Measurements from ENCODE around the gene CFAP20DC. TPM values are rescaled to one million over a fixed set of nuclear protein-coding genes. Genes with fewer than 3 reads are reported as not detected.

The CFAP20DC gene
- total RNA-seq, 4 donors from 2014 or later = not detected

GRCh38 chr3:58728723-58729122 is 321.1 kb downstream of the CFAP20DC start:
- H3K27me3 ChIP-seq = no peaks in the 10 kb centered on the region
- TF ChIP-seq POLR2A (IDR thresholded peaks at IDR 0.05) = no peak
- TF ChIP-seq CTCF (IDR thresholded peaks at IDR 0.05 in 4 of 5, conservative IDR thresholded peaks at IDR 0.05 in 1 of 5) = no peak
- DNase-seq (no peak), ATAC-seq (no peak)
- in situ Hi-C loops (cut with MboI; ENCODE audit: low sequenced_read_pairs in 4 of 4) = no loop called here
- H3K27ac ChIP-seq = no peak overlapping the region
- no peaks in the 10 kb centered on the region for H3K36me3 ChIP-seq
- H3K9me3 ChIP-seq = no peaks in the 10 kb centered on the region
- H3K4me3 ChIP-seq = no peak overlapping the region
- H3K4me1 ChIP-seq = no peaks in the 10 kb centered on the region
- intact Hi-C loops (cut with DNase I; ENCODE audit: low total_unique reads) = no loop called here

GRCh38 chr3:58725326-58725853 is 324.4 kb downstream of the CFAP20DC start:
- TF ChIP-seq CTCF (IDR thresholded peaks at IDR 0.05 in 4 of 5, conservative IDR thresholded peaks at IDR 0.05 in 1 of 5) = no peak
- no peak for TF ChIP-seq POLR2A (IDR thresholded peaks at IDR 0.05)
- H3K4me1 ChIP-seq = no peaks in the 10 kb centered on the region
- no peaks in the 10 kb centered on the region for H3K27me3 ChIP-seq
- H3K36me3 ChIP-seq = no peaks in the 10 kb centered on the region
- in situ Hi-C loops (cut with MboI; ENCODE audit: low sequenced_read_pairs in 4 of 4) = no loop called here
- ATAC-seq (no peak), DNase-seq (no peak)
- no peak overlapping the region for H3K4me3 ChIP-seq
- intact Hi-C loops (cut with DNase I; ENCODE audit: low total_unique reads) = no loop called here
- no peak overlapping the region for H3K27ac ChIP-seq
- H3K9me3 ChIP-seq = no peaks in the 10 kb centered on the region

DNA sequence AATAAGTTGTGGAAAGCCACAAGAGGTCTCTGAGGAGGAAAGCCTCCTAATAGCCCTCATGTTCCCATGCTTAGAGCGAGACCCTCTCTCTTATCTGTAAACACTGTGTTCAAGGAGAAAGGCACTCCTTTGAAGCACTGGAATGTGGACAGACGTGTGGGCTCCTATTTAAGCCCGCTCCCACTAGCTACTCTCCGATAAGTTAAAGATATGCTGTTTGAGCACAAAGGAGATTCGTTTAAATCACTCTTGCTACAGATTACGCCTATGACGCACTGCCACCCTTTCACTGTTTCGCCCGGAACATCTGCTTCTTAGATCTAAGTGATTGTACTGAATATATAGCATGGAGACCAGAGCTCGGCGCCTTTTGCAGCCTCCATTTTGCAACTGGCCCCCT is 325.5 kb downstream of the CFAP20DC start:
- H3K36me3 ChIP-seq = no peaks in the 10 kb centered on the region
- H3K27ac ChIP-seq = no peak overlapping the region
- intact Hi-C loops (cut with DNase I; ENCODE audit: low total_unique reads) = no loop called here
- no peaks in the 10 kb centered on the region for H3K27me3 ChIP-seq
- in situ Hi-C loops (cut with MboI; ENCODE audit: low sequenced_read_pairs in 4 of 4) = no loop called here
- ATAC-seq (no peak), DNase-seq (no peak)
- no peaks in the 10 kb centered on the region for H3K9me3 ChIP-seq
- TF ChIP-seq CTCF (IDR thresholded peaks at IDR 0.05 in 4 of 5, conservative IDR thresholded peaks at IDR 0.05 in 1 of 5) (no peak), POLR2A (IDR thresholded peaks at IDR 0.05) (no peak)
- H3K4me1 ChIP-seq = no peaks in the 10 kb centered on the region
- H3K4me3 ChIP-seq = no peak overlapping the region

DNA sequence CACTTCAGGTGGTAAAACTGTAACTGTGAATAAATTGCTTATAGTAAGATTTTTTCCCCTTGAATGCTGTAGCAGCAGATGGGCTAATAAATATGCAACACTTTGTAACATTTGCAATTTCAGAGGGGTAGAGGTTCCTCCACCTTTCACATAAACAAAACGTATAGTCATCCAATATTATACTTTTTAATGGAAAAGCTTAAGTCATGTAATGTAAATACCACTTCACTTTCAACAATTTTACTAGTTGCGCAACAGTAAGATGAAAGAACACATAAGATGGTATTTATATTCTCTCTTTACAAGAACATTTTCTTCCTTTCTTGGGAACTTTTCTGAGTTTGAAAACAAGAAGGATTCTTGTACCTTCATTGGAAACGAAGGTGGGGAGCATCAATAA is 326.7 kb downstream of the CFAP20DC start:
- Histone ChIP-seq H3K27me3 (no peaks in the 10 kb centered on the region), H3K36me3 (no peaks in the 10 kb centered on the region), H3K9me3 (no peaks in the 10 kb centered on the region), H3K4me3 (no peak overlapping the region), H3K27ac (no peak overlapping the region), H3K4me1 (no peaks in the 10 kb centered on the region)
- intact Hi-C loops (cut with DNase I; ENCODE audit: low total_unique reads) (no loop called here), in situ Hi-C loops (cut with MboI; ENCODE audit: low sequenced_read_pairs in 4 of 4) (no loop called here)
- DNase-seq (no peak), ATAC-seq (no peak)
- TF ChIP-seq POLR2A (IDR thresholded peaks at IDR 0.05) (no peak), CTCF (IDR thresholded peaks at IDR 0.05 in 4 of 5, conservative IDR thresholded peaks at IDR 0.05 in 1 of 5) (no peak)

DNA sequence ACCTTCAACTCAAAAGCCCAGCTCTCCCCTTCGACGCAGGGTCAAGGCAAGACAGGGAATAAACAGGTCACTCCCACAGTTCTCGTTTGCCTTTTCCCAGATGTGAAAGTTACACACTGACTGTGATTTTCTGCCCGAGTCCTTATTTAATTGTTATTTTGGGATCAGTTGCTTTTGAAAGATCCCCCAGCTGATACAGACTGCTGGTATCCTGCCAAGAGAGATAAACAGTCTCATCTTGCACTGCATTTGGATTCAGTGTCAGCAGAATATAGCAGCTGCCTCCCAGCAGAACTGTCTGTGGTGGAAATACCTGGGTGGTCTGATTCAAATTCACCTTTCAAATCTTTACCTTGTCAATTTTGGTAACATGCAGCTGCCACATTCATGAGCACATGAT is 327.3 kb downstream of the CFAP20DC start:
- in situ Hi-C loops (cut with MboI; ENCODE audit: low sequenced_read_pairs in 4 of 4) (no loop called here), intact Hi-C loops (cut with DNase I; ENCODE audit: low total_unique reads) (no loop called here)
- DNase-seq (no peak), ATAC-seq (no peak)
- TF ChIP-seq CTCF (IDR thresholded peaks at IDR 0.05 in 4 of 5, conservative IDR thresholded peaks at IDR 0.05 in 1 of 5) (no peak), POLR2A (IDR thresholded peaks at IDR 0.05) (no peak)
- Histone ChIP-seq H3K27me3 (no peaks in the 10 kb centered on the region), H3K4me1 (no peaks in the 10 kb centered on the region), H3K4me3 (no peak overlapping the region), H3K36me3 (no peaks in the 10 kb centered on the region), H3K9me3 (no peaks in the 10 kb centered on the region), H3K27ac (no peak overlapping the region)

Measured in gastrocnemius medialis (tissue), 4 donors.